Lower lobe of right lung (tissue), 2 donors: ENCODE data around the gene CCHCR1. TPM values are rescaled to one million over a fixed set of nuclear protein-coding genes. Genes with fewer than 3 reads are reported as not detected.
A peak's percentile ranks its signal among the peaks of the same experiment; 100 is the strongest.

Experiments
- ATAC-seq, 2 donors: fragments of 200-7000 bp; cut with Tn5 transposase; one replicate each; pipeline ENCODE4 v1.9.1; 2020 to 2022; ENCODE audit warnings: mild to moderate bottlenecking in 2 of 2, moderate library complexity in 2 of 2
- DNase-seq: peaks from one replicate; pipeline ENCODE4 v3.0.0-alpha.2; 2020
- H3K27ac ChIP-seq: fragments of 200-600 bp; one replicate; pipeline ENCODE4 v1.8.0; 2022
- H3K27me3 ChIP-seq: fragments of 200-600 bp; one replicate; pipeline ENCODE4 v1.8.0; 2022; ENCODE audit warnings: low read depth
- H3K36me3 ChIP-seq: fragments of 200-600 bp; one replicate; pipeline ENCODE4 v1.8.0; 2022; ENCODE audit warnings: mild to moderate bottlenecking
- H3K4me1 ChIP-seq: fragments of 200-600 bp; one replicate; pipeline ENCODE4 v1.8.0; 2022
- H3K4me3 ChIP-seq: fragments of 200-600 bp; one replicate; pipeline ENCODE4 v1.8.0; 2022; ENCODE audit warnings: mild to moderate bottlenecking
- H3K9me3 ChIP-seq: fragments of 200-600 bp; one replicate; pipeline ENCODE4 v1.8.0; 2022
- intact Hi-C: fragments of 100-400 bp; cut with DNase I; formaldehyde crosslinking; loops from one replicate; pipeline ENCODE4 v1.11.0; 2022
- total RNA-seq: library from RNA; stranded (reverse); fragmentation: NEBNext Ultra II Directional; extraction: Animal tissue kit (Norgen Biotek cat#: 25700); gene quantifications from one replicate; pipeline ENCODE4 v1.2.1, GENCODE V29; 2021
- TF ChIP-seq, protein P1 (sequence below): fragments of 200-600 bp; IDR thresholded peaks from one replicate; pipeline ENCODE4 v1.8.0; 2022; ENCODE audit warnings: antibody characterized with exemption, mild to moderate bottlenecking
- donor health status: DM: no; HTN: yes; CAD: no; lungs with severe emphysema.

Gene CCHCR1
- total RNA-seq, 1 donor from 2014 or later = 16.5 TPM

DNA sequence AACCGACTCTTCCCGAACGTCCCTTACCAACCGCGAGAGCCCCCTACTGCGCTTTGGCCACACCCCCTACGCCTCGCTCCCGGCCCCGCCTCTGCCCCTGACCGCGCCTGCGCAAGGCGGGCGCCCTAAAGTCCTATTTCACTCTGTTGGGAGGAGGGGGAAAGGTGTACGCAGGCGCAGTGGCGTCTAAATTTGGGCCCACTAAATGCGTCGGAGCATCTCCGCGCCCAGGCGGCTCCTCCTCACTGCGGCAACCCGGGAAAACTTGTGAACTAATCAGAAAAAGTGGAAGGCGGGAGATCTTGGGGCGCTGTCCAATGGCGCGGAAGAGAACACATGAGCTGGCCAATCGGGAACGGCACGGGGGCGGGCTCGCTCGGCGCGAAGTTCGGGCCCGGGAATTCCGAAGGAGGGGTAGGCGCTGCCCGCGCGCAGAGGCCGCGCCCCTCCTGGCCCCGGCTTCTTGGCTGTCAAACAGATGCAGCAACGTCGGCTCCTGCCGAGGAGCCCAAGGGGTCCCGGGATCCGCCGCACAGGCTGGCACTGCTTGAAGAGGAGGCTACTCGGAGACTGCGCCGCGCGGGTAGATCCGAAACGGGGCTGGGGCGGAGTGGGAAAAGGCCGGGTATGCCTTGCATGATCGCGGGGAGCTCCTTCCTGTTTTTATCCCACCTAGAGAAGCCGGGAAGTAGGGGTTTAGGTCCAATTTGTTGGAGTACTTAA, 699 bp upstream of the CCHCR1 start, which contains the start of gene TCF19:
TSS of gene TCF19 (plus strand) at position 450 of the 723 bp plus-strand sequence. CDS start 881 bp downstream, outside the sequence.
- Histone ChIP-seq H3K4me3 (peak within 1 kb of the TSS; percentile 80), H3K9me3 (no peaks in the 10 kb centered on the region), H3K27me3 (no peaks in the 10 kb centered on the region), H3K27ac (peak within 1 kb of the TSS; percentile 59), H3K36me3 (peaks cover 6% of the 10 kb centered on the region), H3K4me1 (peaks cover 17% of the 10 kb centered on the region)
- intact Hi-C loops = no loop called here
- peak; percentile 96 to 98 for ATAC-seq
- TF ChIP-seq, protein P1, sequence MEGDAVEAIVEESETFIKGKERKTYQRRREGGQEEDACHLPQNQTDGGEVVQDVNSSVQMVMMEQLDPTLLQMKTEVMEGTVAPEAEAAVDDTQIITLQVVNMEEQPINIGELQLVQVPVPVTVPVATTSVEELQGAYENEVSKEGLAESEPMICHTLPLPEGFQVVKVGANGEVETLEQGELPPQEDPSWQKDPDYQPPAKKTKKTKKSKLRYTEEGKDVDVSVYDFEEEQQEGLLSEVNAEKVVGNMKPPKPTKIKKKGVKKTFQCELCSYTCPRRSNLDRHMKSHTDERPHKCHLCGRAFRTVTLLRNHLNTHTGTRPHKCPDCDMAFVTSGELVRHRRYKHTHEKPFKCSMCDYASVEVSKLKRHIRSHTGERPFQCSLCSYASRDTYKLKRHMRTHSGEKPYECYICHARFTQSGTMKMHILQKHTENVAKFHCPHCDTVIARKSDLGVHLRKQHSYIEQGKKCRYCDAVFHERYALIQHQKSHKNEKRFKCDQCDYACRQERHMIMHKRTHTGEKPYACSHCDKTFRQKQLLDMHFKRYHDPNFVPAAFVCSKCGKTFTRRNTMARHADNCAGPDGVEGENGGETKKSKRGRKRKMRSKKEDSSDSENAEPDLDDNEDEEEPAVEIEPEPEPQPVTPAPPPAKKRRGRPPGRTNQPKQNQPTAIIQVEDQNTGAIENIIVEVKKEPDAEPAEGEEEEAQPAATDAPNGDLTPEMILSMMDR = no peak
- peak; percentile 99 for DNase-seq

DNA sequence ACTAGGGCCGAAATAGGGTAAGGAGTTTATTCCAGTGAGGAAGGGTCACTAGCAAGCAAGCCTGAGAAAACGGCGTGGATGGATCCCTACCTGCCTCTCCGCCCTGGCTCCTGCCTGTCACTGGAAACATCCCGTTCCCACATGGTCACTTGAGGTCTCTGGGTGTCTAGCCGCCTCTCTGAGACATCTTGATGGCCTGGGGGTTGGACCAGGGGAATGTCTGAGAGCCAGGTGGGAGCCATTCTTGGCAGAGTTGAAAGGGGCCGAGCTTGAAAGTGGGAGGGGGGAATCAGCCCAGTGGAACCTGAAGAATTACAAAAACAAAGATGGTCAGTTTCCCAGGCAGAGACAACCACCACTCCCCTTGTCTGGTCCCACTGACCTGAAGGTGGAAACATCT, 961 bp downstream of the CCHCR1 start:
- Histone ChIP-seq H3K27ac (no peak overlapping the region), H3K4me3 (no peak overlapping the region), H3K36me3 (peaks cover 6% of the 10 kb centered on the region), H3K9me3 (no peaks in the 10 kb centered on the region), H3K4me1 (peaks cover 17% of the 10 kb centered on the region), H3K27me3 (no peaks in the 10 kb centered on the region)
- intact Hi-C loops = no loop called here
- TF ChIP-seq, protein P1 = no peak
- no peak for ATAC-seq
- DNase-seq = no peak

DNA sequence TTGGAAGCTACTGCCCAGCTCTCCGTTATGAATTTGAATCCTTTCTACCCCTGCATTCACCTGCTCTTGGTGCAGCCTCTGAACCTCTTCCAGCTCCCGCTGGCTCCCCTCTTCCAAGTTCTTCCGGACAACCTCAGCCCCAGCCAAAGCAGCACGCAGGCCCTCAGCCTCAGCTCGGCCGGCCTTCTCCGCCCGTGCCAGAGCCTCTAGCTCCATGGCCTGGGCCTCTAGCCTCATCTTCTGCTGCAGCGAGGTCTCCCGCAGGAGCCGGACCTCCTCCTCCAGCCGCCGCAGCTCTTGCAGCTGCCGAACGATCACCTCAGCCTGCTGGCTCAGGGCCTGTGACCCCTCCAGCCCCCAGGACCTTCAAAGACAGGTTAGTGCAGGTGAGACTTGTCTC, 3.2 kb downstream of the CCHCR1 start:
- Histone ChIP-seq H3K9me3 (no peaks in the 10 kb centered on the region), H3K4me3 (no peak overlapping the region), H3K36me3 (peaks cover 15% of the 10 kb centered on the region), H3K27ac (no peak overlapping the region), H3K4me1 (peaks cover 14% of the 10 kb centered on the region), H3K27me3 (no peaks in the 10 kb centered on the region)
- intact Hi-C loops = no loop called here
- ATAC-seq (no peak), DNase-seq (no peak)
- TF ChIP-seq, protein P1 = no peak

DNA sequence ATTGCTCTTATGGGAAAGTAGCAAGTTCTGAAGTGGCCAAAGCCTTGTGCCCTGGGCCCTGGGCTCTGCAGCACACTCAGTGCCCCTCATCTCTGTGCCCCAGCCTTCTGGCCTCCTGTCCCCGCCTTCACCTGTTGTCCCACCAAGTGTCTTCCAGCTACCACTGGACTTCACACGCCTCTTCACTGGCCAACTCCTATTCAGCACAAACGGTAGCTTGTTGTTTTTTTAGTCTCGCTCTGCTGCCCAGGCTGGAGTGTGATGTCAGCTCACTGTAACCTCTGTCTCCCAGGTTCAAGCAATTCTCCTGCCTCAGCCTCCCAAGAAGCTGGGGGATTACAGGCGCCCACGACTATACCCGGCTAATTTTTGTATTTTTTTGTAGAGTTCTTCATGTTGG, 4.8 kb downstream of the CCHCR1 start:
- H3K27me3 ChIP-seq = no peaks in the 10 kb centered on the region
- ATAC-seq (no peak), DNase-seq (no peak)
- peaks cover 6% of the 10 kb centered on the region for H3K4me1 ChIP-seq
- H3K9me3 ChIP-seq = no peaks in the 10 kb centered on the region
- H3K36me3 ChIP-seq = peaks cover 15% of the 10 kb centered on the region
- intact Hi-C loops = no loop called here
- no peak overlapping the region for H3K4me3 ChIP-seq
- no peak overlapping the region for H3K27ac ChIP-seq
- TF ChIP-seq, protein P1 = no peak

DNA sequence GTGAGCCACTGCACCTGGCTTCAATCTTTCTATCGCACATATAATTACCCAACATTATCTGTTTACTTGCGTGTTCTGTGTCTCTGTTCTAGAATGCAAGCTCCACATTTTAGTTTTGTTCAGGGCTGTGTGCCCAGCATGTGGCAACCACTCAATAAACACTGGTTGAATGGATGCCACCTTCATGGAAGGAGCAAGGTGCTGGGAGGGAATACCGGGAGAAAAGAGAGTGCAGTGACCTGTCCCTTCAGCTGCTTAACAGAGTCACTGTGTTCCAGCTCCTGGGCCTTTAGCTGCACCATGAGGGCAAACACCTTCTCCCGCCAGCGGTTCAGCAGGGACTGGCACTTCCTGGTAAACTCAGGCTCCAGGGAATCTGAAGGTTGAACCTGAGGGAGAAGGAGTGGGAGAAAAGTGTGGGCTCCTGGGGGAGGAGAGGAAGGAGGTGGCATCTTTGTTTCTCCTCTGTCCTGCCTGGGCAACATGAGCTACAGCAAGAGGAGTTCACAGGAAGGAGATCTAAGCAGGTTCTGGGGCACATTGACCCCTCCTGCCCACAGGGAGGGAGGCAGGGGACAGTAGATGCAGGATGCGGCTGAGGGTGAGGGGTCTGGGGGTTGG, 7.7 kb downstream of the CCHCR1 start:
- no peak overlapping the region for H3K27ac ChIP-seq
- no peak for DNase-seq
- intact Hi-C loops = no loop called here
- ATAC-seq = no peak
- H3K9me3 ChIP-seq = no peaks in the 10 kb centered on the region
- H3K4me3 ChIP-seq = no peak overlapping the region
- H3K27me3 ChIP-seq = no peaks in the 10 kb centered on the region
- TF ChIP-seq, protein P1 = no peak
- H3K4me1 ChIP-seq = no peaks in the 10 kb centered on the region
- peaks cover 15% of the 10 kb centered on the region for H3K36me3 ChIP-seq
